NCI-H446 treated with DMSO at 0.1 percent for 48 hours (cell line): ENCODE data around the gene DGCR2.
"Not testable (repeated sequence)": the region's sequence is repeated elsewhere in the genome, so short reads cannot be mapped to it uniquely, and the experiment has no call there.

Experiments used
- DNase-seq: peaks from one replicate; lab custom pipeline; 2025; lab: John Stamatoyannopoulos, UW

Gene DGCR2

GRCh38 chr22:19122143-19122751, at the start of gene DGCR2:
TSS of gene DGCR2 (minus strand) at chr22:19122412. CDS start at chr22:19122206, 206 bp downstream.
- DNase-seq: peak; percentile 89

- DNase-seq: no peak
These were observed 47.7 kb upstream of the DGCR2 start for GRCh38 chr22:19169947-19170318.

GRCh38 chr22:19169002-19169946, 47.1 kb upstream of the DGCR2 start:
- no peak for DNase-seq

GRCh38 chr22:19168088-19168890, 46.1 kb upstream of the DGCR2 start:
- no peak for DNase-seq

GRCh38 chr22:19167106-19167869, 45.1 kb upstream of the DGCR2 start:
- no peak for DNase-seq

GRCh38 chr22:19166421-19166820, 44.2 kb upstream of the DGCR2 start:
- DNase-seq: no peak

- no peak for DNase-seq
These were observed 42.2 kb upstream of the DGCR2 start for GRCh38 chr22:19164425-19164824.

GRCh38 chr22:19158649-19159048, 36.4 kb upstream of the DGCR2 start:
- not testable (repeated sequence) for DNase-seq

GRCh38 chr22:19156109-19156508, 33.9 kb upstream of the DGCR2 start:
- DNase-seq: not testable (repeated sequence)

- no peak for DNase-seq
These were observed 31.0 kb upstream of the DGCR2 start for GRCh38 chr22:19152942-19153883.

- no peak for DNase-seq
These were observed 29.3 kb upstream of the DGCR2 start for GRCh38 chr22:19151329-19152191.

GRCh38 chr22:19150482-19151328, 28.5 kb upstream of the DGCR2 start:
- DNase-seq: no peak

GRCh38 chr22:19149991-19150390, 27.8 kb upstream of the DGCR2 start, which contains the start of gene GSC2:
TSS of gene GSC2 (minus strand) at chr22:19150292. CDS start at chr22:19150283, 9 bp downstream.
- DNase-seq: no peak

GRCh38 chr22:19149047-19149883, 27.1 kb upstream of the DGCR2 start:
- no peak for DNase-seq

GRCh38 chr22:19148417-19149046, 26.3 kb upstream of the DGCR2 start:
- DNase-seq: no peak

GRCh38 chr22:19147195-19147780, 25.1 kb upstream of the DGCR2 start:
- DNase-seq: no peak
